ENCODE data around the gene WDFY4. TPM values are rescaled to one million over a fixed set of nuclear protein-coding genes. Genes with fewer than 3 reads are reported as not detected.

The WDFY4 gene
- total RNA-seq, 1 donor from 2014 or later = not detected

- H3F3A ChIP-seq (ENCODE audit: low read depth) = no peaks in the 10 kb centered on the region
- H3K27ac Mint-ChIP-seq = peak overlapping the region; percentile 8
- H2AFZ ChIP-seq (replicated peaks) = no peak overlapping the region
- no peak overlapping the region for H3K4me3 Mint-ChIP-seq
- DNase-seq (ENCODE audit: low spot score) = no peak
- no peak overlapping the region for H3K4me2 ChIP-seq
- H3K9me3 ChIP-seq (ENCODE audit: low read depth) = peaks cover 6% of the 10 kb centered on the region
- no peaks in the 10 kb centered on the region for H3K36me3 Mint-ChIP-seq
- TF ChIP-seq, protein P1, sequence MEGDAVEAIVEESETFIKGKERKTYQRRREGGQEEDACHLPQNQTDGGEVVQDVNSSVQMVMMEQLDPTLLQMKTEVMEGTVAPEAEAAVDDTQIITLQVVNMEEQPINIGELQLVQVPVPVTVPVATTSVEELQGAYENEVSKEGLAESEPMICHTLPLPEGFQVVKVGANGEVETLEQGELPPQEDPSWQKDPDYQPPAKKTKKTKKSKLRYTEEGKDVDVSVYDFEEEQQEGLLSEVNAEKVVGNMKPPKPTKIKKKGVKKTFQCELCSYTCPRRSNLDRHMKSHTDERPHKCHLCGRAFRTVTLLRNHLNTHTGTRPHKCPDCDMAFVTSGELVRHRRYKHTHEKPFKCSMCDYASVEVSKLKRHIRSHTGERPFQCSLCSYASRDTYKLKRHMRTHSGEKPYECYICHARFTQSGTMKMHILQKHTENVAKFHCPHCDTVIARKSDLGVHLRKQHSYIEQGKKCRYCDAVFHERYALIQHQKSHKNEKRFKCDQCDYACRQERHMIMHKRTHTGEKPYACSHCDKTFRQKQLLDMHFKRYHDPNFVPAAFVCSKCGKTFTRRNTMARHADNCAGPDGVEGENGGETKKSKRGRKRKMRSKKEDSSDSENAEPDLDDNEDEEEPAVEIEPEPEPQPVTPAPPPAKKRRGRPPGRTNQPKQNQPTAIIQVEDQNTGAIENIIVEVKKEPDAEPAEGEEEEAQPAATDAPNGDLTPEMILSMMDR (IDR thresholded peaks at IDR 0.05) = no peak
- TF ChIP-seq EZH2 (IDR thresholded peaks at IDR 0.05) (no peak), EZH2phosphoT487 (IDR thresholded peaks at IDR 0.05) (no peak)
- H4K20me1 ChIP-seq (ENCODE audit: low read depth) = no peaks in the 10 kb centered on the region
- no peak overlapping the region for H3K27ac ChIP-seq
- peaks cover 5% of the 10 kb centered on the region for H3K9me3 Mint-ChIP-seq
- H3K9ac ChIP-seq = no peak overlapping the region
- H3K27me3 Mint-ChIP-seq (ENCODE audit: insufficient read depth, low read depth) = peaks cover 2% of the 10 kb centered on the region
- H3K4me3 ChIP-seq = no peak overlapping the region
- no peaks in the 10 kb centered on the region for H3K79me2 ChIP-seq (ENCODE audit: low read depth)
- no peaks in the 10 kb centered on the region for H3K27me3 ChIP-seq
- H3K36me3 ChIP-seq = no peaks in the 10 kb centered on the region
- peaks cover 7% of the 10 kb centered on the region for H3K4me1 Mint-ChIP-seq
- no peaks in the 10 kb centered on the region for H3K4me1 ChIP-seq
Measured at GRCh38 chr10:48683424-48683823, 1.2 kb upstream of the WDFY4 start.

DNA sequence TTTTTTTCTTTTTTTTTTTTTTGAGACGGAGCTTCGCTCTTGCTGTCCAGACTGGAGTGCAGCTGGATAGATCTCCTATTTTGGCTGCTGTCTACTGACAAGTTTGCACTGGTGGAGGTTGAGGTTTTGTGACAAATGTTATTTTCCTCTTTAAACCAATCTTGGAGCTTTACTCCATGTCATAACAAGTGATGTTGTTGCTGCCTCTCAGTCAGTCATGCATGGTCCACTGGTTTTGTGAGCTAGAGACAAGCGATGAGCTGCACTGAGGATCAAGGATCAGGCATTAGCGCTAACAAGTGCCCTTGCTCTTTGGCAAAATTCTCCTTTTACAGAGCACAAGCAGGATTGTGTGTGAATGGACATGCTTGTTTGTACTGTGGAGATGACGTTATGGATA lies 805 bp upstream of the WDFY4 start:
- Mint-ChIP-seq H3K4me1 (peaks cover 7% of the 10 kb centered on the region), H3K9me3 (peaks cover 1% of the 10 kb centered on the region), H3K27me3 (ENCODE audit: insufficient read depth, low read depth) (peaks cover 2% of the 10 kb centered on the region), H3K27ac (no peak overlapping the region), H3K4me3 (no peak overlapping the region), H3K36me3 (no peaks in the 10 kb centered on the region)
- TF ChIP-seq EZH2phosphoT487 (IDR thresholded peaks at IDR 0.05) (no peak), EZH2 (IDR thresholded peaks at IDR 0.05) (no peak)
- TF ChIP-seq, protein P1 (IDR thresholded peaks at IDR 0.05) = no peak
- H3K36me3 ChIP-seq = no peaks in the 10 kb centered on the region
- H3K27ac ChIP-seq = no peak overlapping the region
- H3F3A ChIP-seq (ENCODE audit: low read depth) = no peaks in the 10 kb centered on the region
- no peak overlapping the region for H3K9ac ChIP-seq
- H3K4me2 ChIP-seq = no peak overlapping the region
- H3K79me2 ChIP-seq (ENCODE audit: low read depth) = no peaks in the 10 kb centered on the region
- no peaks in the 10 kb centered on the region for H4K20me1 ChIP-seq (ENCODE audit: low read depth)
- H3K27me3 ChIP-seq = no peaks in the 10 kb centered on the region
- H2AFZ ChIP-seq (replicated peaks) = no peak overlapping the region
- H3K4me1 ChIP-seq = no peaks in the 10 kb centered on the region
- DNase-seq (ENCODE audit: low spot score) = no peak
- no peak overlapping the region for H3K4me3 ChIP-seq
- peaks cover 6% of the 10 kb centered on the region for H3K9me3 ChIP-seq (ENCODE audit: low read depth)

- no peaks in the 10 kb centered on the region for H3K4me1 ChIP-seq
- no peak for DNase-seq (ENCODE audit: low spot score)
- no peaks in the 10 kb centered on the region for H3K9me3 Mint-ChIP-seq
- H3F3A ChIP-seq (ENCODE audit: low read depth) = no peaks in the 10 kb centered on the region
- H3K9me3 ChIP-seq (ENCODE audit: low read depth) = peaks cover 6% of the 10 kb centered on the region
- H3K4me3 ChIP-seq = no peak overlapping the region
- peaks cover 2% of the 10 kb centered on the region for H3K27me3 Mint-ChIP-seq (ENCODE audit: insufficient read depth, low read depth)
- no peak overlapping the region for H3K27ac Mint-ChIP-seq
- no peak overlapping the region for H3K27ac ChIP-seq
- peaks cover 7% of the 10 kb centered on the region for H3K4me1 Mint-ChIP-seq
- H3K79me2 ChIP-seq (ENCODE audit: low read depth) = no peaks in the 10 kb centered on the region
- H4K20me1 ChIP-seq (ENCODE audit: low read depth) = no peaks in the 10 kb centered on the region
- H3K4me2 ChIP-seq = no peak overlapping the region
- H3K9ac ChIP-seq = no peak overlapping the region
- H2AFZ ChIP-seq (replicated peaks) = no peak overlapping the region
- no peak for TF ChIP-seq EZH2 (IDR thresholded peaks at IDR 0.05)
- TF ChIP-seq EZH2phosphoT487 (IDR thresholded peaks at IDR 0.05) = no peak
- TF ChIP-seq, protein P1 (IDR thresholded peaks at IDR 0.05) = no peak
- no peaks in the 10 kb centered on the region for H3K36me3 ChIP-seq
- H3K27me3 ChIP-seq = no peaks in the 10 kb centered on the region
- no peaks in the 10 kb centered on the region for H3K36me3 Mint-ChIP-seq
- no peak overlapping the region for H3K4me3 Mint-ChIP-seq
Measured at GRCh38 chr10:48684463-48684791, 246 bp upstream of the WDFY4 start.
